GM12872 (cell line): ENCODE measurements around the gene ADSL.

Experiments
- CTCF ChIP-seq: IDR thresholded peaks from 3 replicates; pipeline ENCODE4 v1.5.1; 2011; ENCODE audit warnings: low read depth, mild to moderate bottlenecking, low read length, moderate library complexity; ENCODE audit not compliant: insufficient read depth

The ADSL gene

GRCh38 chr22:40410731-40411505 lies 64.6 kb downstream of the ADSL start:
- no peak for TF ChIP-seq CTCF

- TF ChIP-seq CTCF, result no peak
Measured at GRCh38 chr22:40411506-40411861, 65.2 kb downstream of the ADSL start.

- TF ChIP-seq CTCF, result no peak
Measured at GRCh38 chr22:40412441-40412840, 66.1 kb downstream of the ADSL start.

GRCh38 chr22:40413873-40414272 lies 67.6 kb downstream of the ADSL start:
- no peak for TF ChIP-seq CTCF

GRCh38 chr22:40414311-40414710 lies 68.0 kb downstream of the ADSL start:
- TF ChIP-seq CTCF, result no peak

GRCh38 chr22:40414838-40415505 lies 68.7 kb downstream of the ADSL start:
- no peak for TF ChIP-seq CTCF

- TF ChIP-seq CTCF, result no peak
Measured at GRCh38 chr22:40415531-40416266, 69.4 kb downstream of the ADSL start.
